Measurements from ENCODE around the gene PLCB4.

Gene PLCB4

GRCh38 chr20:9293145-9293544 is 224.3 kb downstream of the PLCB4 start:
- H3K4me3 ChIP-seq = no peak overlapping the region
- no peak overlapping the region for H3K27ac ChIP-seq

DNA sequence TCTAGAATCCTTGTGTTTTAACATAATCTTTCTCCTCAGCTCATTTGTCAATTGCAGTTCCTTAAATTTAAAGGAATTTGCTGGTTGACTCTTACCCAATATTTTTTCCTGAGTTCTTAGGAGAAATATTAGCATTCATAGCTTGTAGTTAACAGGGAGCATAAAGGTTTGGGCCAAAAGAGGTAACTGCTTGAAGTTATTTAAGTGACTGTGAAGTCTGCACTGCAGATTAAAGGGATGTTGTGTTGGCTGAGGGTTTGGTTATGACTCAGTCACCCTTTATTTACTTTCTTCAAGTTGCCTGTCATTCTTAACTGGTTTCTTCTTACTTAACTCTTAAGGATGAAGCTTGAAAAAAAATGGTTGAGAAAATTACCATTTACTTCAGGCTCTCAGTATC is 225.2 kb downstream of the PLCB4 start:
- no peak overlapping the region for H3K4me3 ChIP-seq
- no peak overlapping the region for H3K27ac ChIP-seq

DNA sequence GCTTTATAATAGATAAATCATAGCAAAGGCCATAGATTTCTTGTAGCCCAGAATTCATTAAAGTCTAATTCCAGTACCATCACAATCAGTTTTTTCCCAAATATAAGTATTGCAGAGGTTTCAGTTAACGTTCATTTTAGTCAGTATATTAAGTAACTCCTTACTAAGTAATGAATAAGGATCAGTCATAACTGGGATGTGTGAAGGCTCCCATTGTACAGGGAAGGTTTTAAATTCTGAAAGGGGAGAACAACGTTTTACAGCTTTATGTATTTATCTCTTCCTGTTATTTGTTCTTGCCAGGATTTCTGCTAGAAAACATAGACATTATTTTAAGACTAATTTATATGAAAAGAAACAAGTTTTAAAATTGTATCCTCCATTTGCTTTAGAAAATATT is 230.0 kb downstream of the PLCB4 start:
- Histone ChIP-seq H3K4me3 (no peak overlapping the region), H3K27ac (no peak overlapping the region)

- H3K27ac ChIP-seq = no peak overlapping the region
- no peak overlapping the region for H3K4me3 ChIP-seq
Observed at GRCh38 chr20:9300080-9300479, 231.2 kb downstream of the PLCB4 start.

DNA sequence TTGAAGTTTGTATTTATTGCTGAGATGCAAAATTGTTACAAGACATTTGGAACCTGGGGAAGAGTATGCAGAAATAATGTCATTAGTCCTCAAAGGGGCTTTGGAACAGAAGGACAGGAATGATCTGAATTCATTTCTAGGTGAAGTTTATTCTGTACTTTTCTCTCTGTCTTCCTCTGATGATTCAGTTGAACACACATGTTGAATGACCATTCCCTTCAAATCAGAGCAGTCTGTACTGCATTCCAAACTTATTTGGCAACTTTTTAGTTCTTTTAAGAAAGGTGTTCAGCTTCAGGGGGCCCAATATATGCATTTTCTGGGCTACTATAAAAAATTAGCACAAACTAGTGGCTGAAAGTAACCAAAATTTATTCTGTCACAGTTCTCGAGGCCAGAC is 231.6 kb downstream of the PLCB4 start:
- no peak overlapping the region for H3K27ac ChIP-seq
- H3K4me3 ChIP-seq = no peak overlapping the region

GRCh38 chr20:9301129-9302090 is 232.5 kb downstream of the PLCB4 start:
- peak overlapping the region in 4 of 21 experiments; percentile 8 to 67 (median 37) for H3K27ac ChIP-seq

DNA sequence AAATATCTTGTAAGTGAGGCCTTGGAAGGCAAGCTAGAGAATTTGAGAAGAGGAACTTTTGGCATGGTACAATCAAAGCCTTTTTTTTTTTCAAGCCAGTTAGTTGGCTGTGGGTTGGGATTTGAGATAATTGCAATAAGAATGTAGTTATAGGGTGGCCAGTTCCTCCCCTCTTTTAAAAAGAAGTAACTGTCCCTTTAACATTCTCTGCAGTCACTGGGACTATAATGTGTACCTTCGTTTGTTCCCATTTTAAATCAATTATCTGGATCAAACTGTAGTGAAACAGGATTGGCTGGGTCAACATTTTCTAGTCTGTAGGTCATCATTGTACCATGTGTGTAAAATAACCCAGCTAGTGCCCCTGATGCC is 233.2 kb downstream of the PLCB4 start:
- Histone ChIP-seq H3K4me3 (no peak overlapping the region), H3K27ac (peak overlapping the region in 3 of 21 experiments; percentile 35 to 67 (median 39))

More at GRCh38 chr20:9301129-9302090, 232.5 kb downstream of the PLCB4 start:
- H3K4me3 ChIP-seq = no peak overlapping the region

DNA sequence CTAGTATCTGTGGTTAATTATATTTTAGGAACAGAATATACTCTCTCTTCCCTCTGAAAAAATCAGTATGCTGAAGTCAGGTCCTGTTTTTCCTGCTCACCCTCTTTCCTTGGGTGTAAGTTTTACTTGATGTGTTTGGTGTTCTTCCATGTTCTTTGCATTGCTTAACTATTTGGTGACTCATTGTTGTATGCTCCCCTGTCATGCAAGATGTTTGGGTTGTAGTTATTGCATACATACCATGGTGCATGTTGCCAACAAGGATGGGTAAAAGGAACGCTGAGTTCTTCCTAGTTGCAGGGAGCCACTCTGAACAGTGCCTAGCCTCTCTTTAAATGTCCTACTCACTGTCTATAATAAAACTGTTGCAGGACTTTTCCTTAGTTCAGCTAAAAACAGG is 237.6 kb downstream of the PLCB4 start:
- H3K4me3 ChIP-seq = no peak overlapping the region
- H3K27ac ChIP-seq = peak overlapping the region in 3 of 21 experiments; percentile 43 to 58 (median 55)

DNA sequence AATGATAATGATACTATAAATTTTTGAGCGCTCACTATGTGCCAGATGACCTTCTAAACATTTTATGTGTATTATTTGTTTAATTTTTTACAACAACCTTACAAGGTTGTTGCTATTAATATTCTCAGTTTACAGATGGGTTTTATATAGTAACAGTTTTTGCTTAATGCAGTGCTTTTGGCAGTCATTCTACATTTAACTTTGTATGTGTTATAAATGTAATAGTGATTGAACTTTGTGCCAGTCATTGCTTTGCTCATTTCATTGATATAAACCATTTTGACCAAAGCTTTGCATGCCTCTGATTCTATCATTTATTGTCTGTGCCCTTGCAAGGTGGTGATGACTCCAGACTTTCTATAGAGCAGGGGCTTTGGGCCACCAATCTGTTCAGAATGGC is 239.2 kb downstream of the PLCB4 start:
- no peak overlapping the region for H3K27ac ChIP-seq
- H3K4me3 ChIP-seq = no peak overlapping the region

DNA sequence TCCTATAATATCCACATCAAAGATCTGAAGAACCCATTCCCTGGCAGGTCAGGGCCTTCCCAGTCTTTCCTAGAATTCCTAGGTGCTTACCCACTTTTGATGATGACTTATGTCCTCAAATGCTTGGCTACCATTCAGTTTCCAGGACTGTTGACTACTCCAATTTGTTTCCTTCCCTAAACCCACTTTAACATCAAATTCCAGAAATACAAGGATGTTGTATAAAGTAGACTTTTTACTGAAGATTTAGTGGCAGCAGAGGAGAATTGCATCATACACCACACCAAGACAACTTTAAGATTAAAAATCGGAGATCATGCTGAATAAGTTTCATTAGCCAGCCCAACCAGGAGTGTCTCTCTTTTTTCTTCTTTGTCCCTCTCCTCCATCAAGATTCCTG is 242.2 kb downstream of the PLCB4 start:
- Histone ChIP-seq H3K27ac (no peak overlapping the region), H3K4me3 (no peak overlapping the region)

DNA sequence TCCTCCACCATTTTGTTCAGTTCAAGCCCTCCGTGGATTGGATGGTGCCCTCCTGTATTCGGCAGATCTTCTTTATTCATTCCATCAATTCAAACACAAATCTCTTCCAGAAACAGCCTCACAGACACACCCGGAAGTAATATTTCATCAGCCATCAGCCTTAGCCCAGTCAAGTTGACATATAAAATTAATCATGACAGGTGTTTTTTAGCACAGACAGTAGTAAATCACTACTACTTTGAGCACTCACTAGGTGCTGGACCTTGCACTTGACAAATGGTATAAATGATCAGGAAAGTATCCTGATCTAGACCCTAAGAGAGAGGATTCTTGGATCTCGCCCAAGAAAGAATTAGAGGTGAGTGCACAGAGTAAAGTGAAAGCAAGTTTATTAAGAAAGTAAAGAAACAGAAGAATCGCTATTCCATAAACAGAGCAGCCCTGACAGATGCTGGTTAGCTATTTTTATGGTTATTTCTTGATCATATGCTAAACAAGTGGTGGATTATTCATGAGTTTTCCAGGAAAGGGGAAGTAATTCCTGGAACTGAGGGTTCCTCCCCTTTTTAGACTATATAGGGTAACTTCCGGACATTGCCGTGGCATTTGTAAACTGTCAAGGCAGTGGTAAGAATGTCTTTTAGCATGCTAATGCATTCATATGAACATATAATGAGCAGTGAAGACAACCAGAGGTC is 250.9 kb downstream of the PLCB4 start:
- Histone ChIP-seq H3K4me3 (no peak overlapping the region), H3K27ac (peak overlapping the region in 1 of 21 experiments; percentile 21)

DNA sequence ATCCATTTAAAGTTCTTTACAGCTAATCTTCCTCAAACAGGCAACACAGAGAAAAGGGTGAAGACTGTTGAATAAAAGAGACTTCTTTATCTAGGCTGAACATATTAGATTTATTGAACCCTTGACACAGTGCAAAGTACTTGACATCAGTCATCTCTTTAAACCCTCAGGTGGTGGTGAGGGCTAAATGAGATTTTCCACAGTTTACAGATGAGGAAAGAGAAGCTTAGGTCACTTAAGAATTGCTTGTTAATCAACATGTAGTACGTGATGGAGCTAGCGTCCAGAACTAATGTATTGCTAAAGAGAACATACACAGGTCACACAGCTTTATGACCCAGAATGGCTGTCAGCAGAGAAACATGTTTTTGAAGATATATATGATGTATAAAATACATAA is 252.1 kb downstream of the PLCB4 start:
- Histone ChIP-seq H3K27ac (peak overlapping the region in 1 of 21 experiments; percentile 21), H3K4me3 (no peak overlapping the region)

GRCh38 chr20:9322661-9323060 is 253.8 kb downstream of the PLCB4 start:
- H3K4me3 ChIP-seq = no peak overlapping the region
- no peak overlapping the region for H3K27ac ChIP-seq

- Histone ChIP-seq H3K4me3 (no peak overlapping the region), H3K27ac (no peak overlapping the region)
Observed at GRCh38 chr20:9323622-9324021, 254.7 kb downstream of the PLCB4 start.

DNA sequence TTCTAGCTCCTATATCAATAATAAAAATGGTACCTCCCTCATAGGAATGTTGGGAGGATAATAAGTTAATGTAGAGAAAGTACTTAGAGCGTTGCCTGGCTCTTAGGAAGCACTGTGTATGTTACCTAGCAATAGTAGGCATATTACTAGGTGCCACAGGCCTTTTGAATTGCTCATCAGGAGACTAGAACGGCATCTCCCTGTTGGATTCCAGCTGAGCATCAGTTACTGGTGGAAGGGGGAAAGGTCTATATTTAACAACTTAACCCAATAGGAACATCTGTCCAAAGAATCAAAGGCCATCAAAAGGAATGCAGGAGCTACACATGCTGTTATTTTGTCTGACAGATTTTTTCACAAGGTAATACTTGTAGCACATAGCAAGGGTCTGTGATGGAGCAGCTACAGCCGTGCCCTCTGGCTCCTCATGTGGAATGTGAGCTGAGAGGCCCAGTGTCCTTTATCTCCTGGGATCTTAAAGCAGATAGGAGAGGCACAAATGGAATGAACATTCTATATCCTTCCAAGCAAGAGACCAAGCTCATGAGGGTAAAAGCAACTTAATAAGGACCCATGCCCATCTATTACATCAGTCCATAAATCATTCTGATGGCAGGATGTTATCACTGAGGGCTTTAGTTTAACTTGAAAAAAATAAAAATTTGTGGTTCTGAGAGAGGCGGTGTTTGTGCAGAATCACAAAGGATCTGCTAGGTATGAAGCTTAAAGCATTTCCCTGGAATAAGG is 260.6 kb downstream of the PLCB4 start:
- Histone ChIP-seq H3K27ac (no peak overlapping the region), H3K4me3 (no peak overlapping the region)

- Histone ChIP-seq H3K27ac (no peak overlapping the region), H3K4me3 (no peak overlapping the region)
Observed at GRCh38 chr20:9330151-9330550, 261.3 kb downstream of the PLCB4 start.

- Histone ChIP-seq H3K4me3 (no peak overlapping the region), H3K27ac (no peak overlapping the region)
Observed at GRCh38 chr20:9331707-9332435, 263.0 kb downstream of the PLCB4 start.

GRCh38 chr20:9332791-9333479 is 264.0 kb downstream of the PLCB4 start:
- H3K4me3 ChIP-seq = no peak overlapping the region

GRCh38 chr20:9334866-9335265 is 266.0 kb downstream of the PLCB4 start:
- Histone ChIP-seq H3K4me3 (no peak overlapping the region), H3K27ac (no peak overlapping the region)

More at GRCh38 chr20:9332791-9333479, 264.0 kb downstream of the PLCB4 start:
- no peak overlapping the region for H3K27ac ChIP-seq
